K562 (cell line): ENCODE measurements around the gene SLC35D2. TPM values are rescaled to one million over a fixed set of nuclear protein-coding genes. Genes with fewer than 3 reads are reported as not detected.

Experiments
- ATAC-seq: fragments of 200-7000 bp; cut with Tn5 transposase; 3 replicates; pipeline ENCODE4 v1.9.1; 2020; ENCODE audit warnings: moderate library complexity
- BruUV-seq: library from RNA; stranded (reverse); fragments of 400-500 nt; replicated peaks from 2 replicates; lab custom pipeline; 2021; lab: Mats Ljungman, UMichigan
- CTCF ChIA-PET: fragments of 300-600 bp; formaldehyde crosslinking; extraction: SDS; loops from one replicate; lab custom pipeline; 2021; ENCODE audit warnings: low intra/inter-chr PET ratio; lab: Yijun Ruan, JAX
- POLR2A ChIA-PET: fragments of 300-600, 350-650 bp; sonication (Branson Sonifier 250); formaldehyde crosslinking; extraction: SDS; loops from one replicate; lab custom pipeline; 2021; ENCODE audit warnings: antibody characterized with exemption, inconsistent platforms; lab: Yijun Ruan, JAX
- DNase-seq, 4 experiments: peaks; one replicate each; pipeline versions ENCODE4 v3.0.0 to v3.0.0-alpha.2; 2011 to 2018; ENCODE audit warnings: low spot score in 3 of 4, mixed read lengths in 3 of 4; ENCODE audit errors: extremely low read depth in 1 of 4
- FAIRE-seq: peaks from 2 replicates; lab custom pipeline; 2011; peaks lifted over from hg19 to GRCh38; lab: Jason Lieb, UNC
- H2AFZ ChIP-seq: 2 replicates; pipeline ENCODE4 v1.6.0; 2011; ENCODE audit warnings: low read depth, low read length, control low read depth, inconsistent platforms
- H3K27ac ChIP-seq: fragments of 200-600 bp; 3 replicates; pipeline ENCODE4 v1.8.0; 2011; ENCODE audit warnings: low read depth, mild to moderate bottlenecking, control low read depth, inconsistent platforms, low read length, moderate library complexity, mixed read lengths; ENCODE audit errors: extremely low read depth
- H3K27me3 ChIP-seq, 2 experiments: fragments of 300-600 bp in 1 of 2; 2 replicates in 1 of 2; 3 replicates in 1 of 2; pipeline versions ENCODE4 v1.6.0 to v1.8.0; 2011; ENCODE audit warnings: inconsistent platforms in 2 of 2, low read length in 2 of 2, mild to moderate bottlenecking in 1 of 2, mixed read lengths in 1 of 2, moderate library complexity in 1 of 2; ENCODE audit not compliant: control insufficient read depth in 2 of 2, insufficient read depth in 2 of 2
- H3K36me3 ChIP-seq: fragments of 300-600 bp; 3 replicates; pipeline ENCODE4 v1.8.0; 2011; ENCODE audit warnings: mild to moderate bottlenecking, low read length, inconsistent platforms; ENCODE audit not compliant: control insufficient read depth, insufficient read depth
- H3K4me1 ChIP-seq, 2 experiments: fragments of 200-600 bp in 1 of 2; replicated peaks in 1 of 2; 2 replicates in 1 of 2; 3 replicates in 1 of 2; pipeline versions ENCODE4 v1.5.1 to v1.8.0; 2011; ENCODE audit warnings: inconsistent platforms in 2 of 2, low read length in 2 of 2, mild to moderate bottlenecking in 1 of 2, mixed read lengths in 1 of 2, moderate library complexity in 1 of 2; ENCODE audit not compliant: control insufficient read depth in 2 of 2, insufficient read depth in 2 of 2
- H3K4me2 ChIP-seq: 2 replicates; pipeline ENCODE4 v1.6.1; 2011; ENCODE audit warnings: low read length, control low read depth, inconsistent platforms, mixed read lengths; ENCODE audit not compliant: insufficient read depth
- H3K4me3 ChIP-seq: fragments of 200-600 bp; sonication (generic), shearing (Covaris generic); 2 replicates; pipeline ENCODE4 v1.5.1; 2016; ENCODE audit warnings: control low read depth, inconsistent platforms
- H3K79me2 ChIP-seq: fragments of 200-600 bp; 3 replicates; pipeline ENCODE4 v1.8.0; 2011; ENCODE audit warnings: low read length, inconsistent platforms; ENCODE audit not compliant: control insufficient read depth, insufficient read depth
- H3K9ac ChIP-seq, 2 experiments: 2 replicates each; pipeline versions ENCODE4 v1.6.0 to v1.6.1; 2011; ENCODE audit warnings: low read depth in 2 of 2, low read length in 2 of 2, control low read depth in 1 of 2, inconsistent platforms in 1 of 2, mild to moderate bottlenecking in 1 of 2, mixed read lengths in 1 of 2; ENCODE audit not compliant: insufficient read depth in 1 of 2
- H3K9me1 ChIP-seq: one replicate; pipeline ENCODE4 v1.6.0; 2011; ENCODE audit warnings: inconsistent platforms, mild to moderate bottlenecking, low read length, moderate library complexity; ENCODE audit not compliant: control insufficient read depth, insufficient read depth
- H3K9me3 ChIP-seq: replicated peaks from 2 replicates; pipeline ENCODE4 v1.5.1; 2011; ENCODE audit warnings: low read depth, low read length, inconsistent platforms; ENCODE audit not compliant: control insufficient read depth, insufficient read depth
- H4K20me1 ChIP-seq: replicated peaks from 2 replicates; pipeline ENCODE4 v1.6.1; 2011; ENCODE audit warnings: low read length, inconsistent platforms, mixed read lengths; ENCODE audit not compliant: control insufficient read depth, insufficient read depth
- ZNF121 ChIP-seq: sonication (generic); formaldehyde crosslinking; conservative IDR thresholded peaks from 2 replicates; pipeline ENCODE4 v1.8.0; 2022; ENCODE audit warnings: missing genetic modification reagents
- in situ Hi-C: fragments of 300-500 bp; cut with MboI; formaldehyde crosslinking; loops from 4 replicates; pipeline ENCODE4 v1.15.0; 2018; ENCODE audit warnings: inconsistent platforms, mixed read lengths
- intact Hi-C: fragments of 100-400 bp; cut with micrococcal nuclease; formaldehyde crosslinking; loops from 2 replicates; pipeline ENCODE4 v1.14.2; 2022
- polyA plus RNA-seq, 8 experiments: library from polyadenylated mRNA; depleted of rRNA in 4 of 8; stranded (reverse) in 5 of 8; unstranded in 3 of 8; fragments of >200 nt; fragmentation: Nextera tagmentation in 2 of 8; fragmentation: Illumina TruSeq in 1 of 8; extraction: Ambion mirVana in 2 of 8; extraction: Trizol in 1 of 8; gene quantifications; 2 replicates each; pipeline versions ENCODE4 v1.2.1 to v1.2.3, GENCODE V29; 2011 to 2014; ENCODE audit warnings: inconsistent platforms in 1 of 8, missing spikeins in 1 of 8
- total RNA-seq, 7 experiments: library from RNA; depleted of rRNA in 6 of 7; stranded (reverse); fragments of >200 nt in 6 of 7; fragmentation: Illumina TruSeq in 2 of 7; extraction: Trizol in 2 of 7; gene quantifications; 2 replicates each; pipeline versions ENCODE4 v1.2.1 to v1.2.3, GENCODE V29; 2011 to 2021; ENCODE audit warnings: low replicate concordance in 1 of 7
- TF ChIP-seq, protein P1 (sequence below): fragments of 450-650 bp; IDR thresholded peaks from 2 replicates; pipeline ENCODE4 v1.6.1; 2017; ENCODE audit warnings: antibody characterized with exemption

Gene SLC35D2
- total and polyA plus RNA-seq, 9 of the 15 experiments (the other 6 are each of a cell fraction or from before 2014, with no cell fraction given): 2.9 to 14.9 (median 11.7) TPM

DNA sequence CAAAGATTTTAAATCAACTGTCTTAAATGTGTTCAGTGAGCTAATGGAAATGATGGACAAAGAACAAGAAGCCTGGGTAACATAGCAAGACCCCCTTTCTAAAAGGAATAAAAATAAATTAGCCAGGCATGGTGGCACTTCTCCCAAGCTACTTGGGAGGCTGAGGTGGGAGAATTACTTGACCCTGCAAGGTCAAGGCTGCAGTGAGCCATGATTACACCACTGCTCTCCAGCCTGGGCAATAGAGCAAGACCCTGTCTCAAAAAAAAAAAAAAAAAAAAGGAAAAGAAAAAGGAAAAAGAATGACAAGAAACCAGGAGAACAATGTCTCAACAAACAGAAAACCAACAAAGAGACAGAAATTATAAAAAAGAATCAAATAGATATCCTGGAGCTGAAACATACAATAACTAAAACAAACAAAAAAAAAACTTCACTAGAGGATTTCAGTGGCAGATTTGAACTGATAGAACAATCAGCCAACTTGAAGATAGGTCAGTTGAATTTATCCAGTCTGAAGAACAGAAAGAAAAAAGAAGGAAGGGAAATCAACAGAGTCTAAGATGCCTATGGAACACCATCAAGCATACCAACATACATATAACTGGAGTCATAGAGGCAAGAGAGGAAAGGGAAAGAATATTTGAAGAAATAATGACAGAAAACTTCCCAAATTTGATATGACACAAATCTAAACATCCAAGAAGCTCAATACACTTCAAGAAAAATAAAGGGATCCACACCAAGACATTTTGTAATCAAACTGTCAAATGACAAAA, 16.8 kb upstream of the SLC35D2 start:
- POLR2A ChIA-PET: interaction anchor here (1.1 kb wide), 1 partner anchor 14 kb away, joined by 3 read pairs; no protein-coding TSS in a partner anchor

More for the DNA sequence above, 16.8 kb upstream of the SLC35D2 start:
- H3K9me1 ChIP-seq: no peaks in the 10 kb centered on the region
- intact Hi-C loops: no loop called here
- H3K27ac ChIP-seq: no peak overlapping the region
- H3K9ac ChIP-seq: no peak overlapping the region
- H4K20me1 ChIP-seq: no peaks in the 10 kb centered on the region
- in situ Hi-C loops: no loop called here
- peak; percentile 77 for TF ChIP-seq ZNF121 (CRISPR knock-in tag)
- TF ChIP-seq, protein P1, sequence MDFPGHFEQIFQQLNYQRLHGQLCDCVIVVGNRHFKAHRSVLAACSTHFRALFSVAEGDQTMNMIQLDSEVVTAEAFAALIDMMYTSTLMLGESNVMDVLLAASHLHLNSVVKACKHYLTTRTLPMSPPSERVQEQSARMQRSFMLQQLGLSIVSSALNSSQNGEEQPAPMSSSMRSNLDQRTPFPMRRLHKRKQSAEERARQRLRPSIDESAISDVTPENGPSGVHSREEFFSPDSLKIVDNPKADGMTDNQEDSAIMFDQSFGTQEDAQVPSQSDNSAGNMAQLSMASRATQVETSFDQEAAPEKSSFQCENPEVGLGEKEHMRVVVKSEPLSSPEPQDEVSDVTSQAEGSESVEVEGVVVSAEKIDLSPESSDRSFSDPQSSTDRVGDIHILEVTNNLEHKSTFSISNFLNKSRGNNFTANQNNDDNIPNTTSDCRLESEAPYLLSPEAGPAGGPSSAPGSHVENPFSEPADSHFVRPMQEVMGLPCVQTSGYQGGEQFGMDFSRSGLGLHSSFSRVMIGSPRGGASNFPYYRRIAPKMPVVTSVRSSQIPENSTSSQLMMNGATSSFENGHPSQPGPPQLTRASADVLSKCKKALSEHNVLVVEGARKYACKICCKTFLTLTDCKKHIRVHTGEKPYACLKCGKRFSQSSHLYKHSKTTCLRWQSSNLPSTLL: no peak
- no peak for DNase-seq
- no peaks in the 10 kb centered on the region for H3K9me3 ChIP-seq
- peaks cover 44% of the 10 kb centered on the region for H3K36me3 ChIP-seq
- H3K4me2 ChIP-seq: no peak overlapping the region
- peaks cover 78% of the 10 kb centered on the region for H3K79me2 ChIP-seq
- CTCF ChIA-PET: no interaction called here
- no peak for ATAC-seq
- H3K4me1 ChIP-seq: no peaks in the 10 kb centered on the region; a peak in 1 of 5 replicates
- no peak for FAIRE-seq
- H2AFZ ChIP-seq: no peak overlapping the region
- BruUV-seq: no TSS peak
- H3K4me3 ChIP-seq: no peak overlapping the region
- no peaks in the 10 kb centered on the region for H3K27me3 ChIP-seq
